RPMI8226 (cell line): Measurements from ENCODE around the gene AGMO.
A peak's percentile ranks its signal among the peaks of the same experiment; 100 is the strongest.
"Not testable (repeated sequence)": the region's sequence is repeated elsewhere in the genome, so short reads cannot be mapped to it uniquely, and the experiment has no call there.

Experiments used
- DNase-seq: peaks from one replicate; pipeline ENCODE4 v3.0.0-alpha.2; 2015

Gene AGMO

DNA sequence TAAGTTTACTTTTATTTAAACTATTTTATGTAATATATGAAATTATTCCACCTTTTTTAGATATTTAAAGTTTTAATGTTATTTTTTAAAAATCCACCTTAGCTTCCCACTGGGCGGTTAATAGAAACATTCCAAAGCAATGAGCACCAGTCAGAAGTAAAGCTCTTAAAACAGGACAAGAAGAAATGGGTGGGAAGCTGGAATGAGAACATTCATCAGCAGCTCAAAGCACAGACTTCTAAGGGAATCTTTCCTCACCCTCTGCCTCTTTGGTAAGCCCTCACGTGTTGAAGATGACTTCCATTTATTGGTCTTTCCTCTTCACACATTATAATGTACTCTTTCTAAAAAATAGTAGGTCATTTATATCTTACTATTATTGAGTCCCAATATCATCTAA, 3.1 kb downstream of the AGMO start:
- no peak for DNase-seq

DNA sequence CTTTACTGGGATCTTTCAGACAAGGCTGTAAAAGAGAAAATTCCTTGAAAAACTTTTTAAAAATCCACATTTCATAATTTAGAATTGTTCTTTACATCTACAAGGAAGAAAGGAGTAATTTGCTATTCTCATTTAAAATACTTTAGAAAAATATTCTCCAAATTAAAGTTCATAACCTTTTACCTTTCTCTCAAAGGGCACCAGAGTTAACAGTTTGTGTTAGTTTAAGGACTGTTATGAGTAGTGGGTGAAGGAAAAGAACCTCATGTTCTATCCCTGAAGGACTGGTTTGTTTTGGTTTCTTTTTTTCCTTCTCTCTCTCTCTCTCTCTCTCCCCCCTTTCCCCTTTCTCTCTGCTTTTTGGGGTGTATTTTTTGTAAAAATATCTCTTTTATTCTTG, 4.1 kb downstream of the AGMO start:
- DNase-seq, result no peak

GRCh38 chr7:15557186-15557585, 4.6 kb downstream of the AGMO start:
- no peak for DNase-seq

- DNase-seq, result no peak
Observed at GRCh38 chr7:15556339-15557105, 5.3 kb downstream of the AGMO start.

DNA sequence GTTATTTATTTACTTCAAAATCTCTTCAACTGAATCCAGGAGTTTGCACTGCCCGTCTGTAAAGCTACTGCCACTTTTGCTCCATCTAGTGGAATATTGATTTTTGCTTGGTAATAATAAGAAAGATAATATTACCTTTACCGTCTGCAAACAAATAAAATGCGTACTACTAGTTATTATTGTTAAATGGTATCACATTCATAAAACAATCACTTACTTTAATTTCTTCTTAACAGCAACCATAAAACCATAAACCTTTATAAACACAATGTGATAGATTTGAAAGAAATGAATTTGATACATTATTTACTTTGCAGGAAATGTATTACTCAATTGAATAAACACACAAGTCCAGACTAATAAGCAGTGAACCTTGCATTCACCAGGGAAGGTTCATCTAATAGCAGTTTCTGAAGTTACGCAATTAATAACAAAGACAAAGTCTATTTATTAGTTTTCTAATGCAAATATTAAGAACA, 6.4 kb downstream of the AGMO start:
- no peak for DNase-seq

DNA sequence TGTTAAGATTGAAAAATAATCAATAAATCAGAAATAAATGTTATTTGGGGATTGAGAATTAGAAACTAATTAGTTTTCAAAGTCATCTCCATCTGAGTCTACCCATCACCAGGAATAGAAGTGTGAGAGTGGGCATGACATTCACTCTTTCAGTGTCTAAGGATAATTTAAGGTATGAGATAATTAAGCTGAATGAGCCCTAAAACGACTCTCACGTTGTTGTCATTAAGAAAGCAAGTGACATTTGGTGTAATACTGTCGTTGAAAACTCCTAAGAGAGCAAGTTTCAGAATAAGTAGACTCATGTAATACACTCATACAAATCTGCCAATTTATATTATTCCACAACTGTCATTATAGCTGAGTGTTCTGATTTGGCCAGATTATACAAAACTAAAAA, 7.1 kb downstream of the AGMO start:
- DNase-seq, result no peak

DNA sequence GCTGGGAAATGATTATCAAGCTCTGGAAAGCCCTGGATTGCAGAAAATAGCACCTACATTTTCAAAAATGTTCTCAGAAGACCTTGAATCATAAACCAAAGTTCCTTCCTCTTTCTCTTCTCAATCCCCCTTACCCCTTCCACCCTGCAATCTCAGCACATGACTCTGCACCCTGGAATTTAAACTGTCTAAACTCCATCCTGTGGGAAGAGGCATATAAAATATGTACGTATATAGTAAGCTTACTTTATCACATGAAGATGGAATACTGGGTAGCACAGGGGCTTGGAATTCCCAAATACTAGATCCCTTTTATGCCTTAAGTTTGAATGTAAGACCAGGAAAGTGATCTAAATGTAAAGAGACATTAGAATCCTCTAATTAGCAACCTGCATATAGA, 7.7 kb downstream of the AGMO start:
- no peak for DNase-seq

- not testable (repeated sequence) for DNase-seq
Observed at GRCh38 chr7:15547320-15547719, 14.5 kb downstream of the AGMO start.

GRCh38 chr7:15546272-15546792, 15.5 kb downstream of the AGMO start:
- DNase-seq, result peak; percentile 17

GRCh38 chr7:15544050-15544449, 17.8 kb downstream of the AGMO start:
- no peak for DNase-seq

DNA sequence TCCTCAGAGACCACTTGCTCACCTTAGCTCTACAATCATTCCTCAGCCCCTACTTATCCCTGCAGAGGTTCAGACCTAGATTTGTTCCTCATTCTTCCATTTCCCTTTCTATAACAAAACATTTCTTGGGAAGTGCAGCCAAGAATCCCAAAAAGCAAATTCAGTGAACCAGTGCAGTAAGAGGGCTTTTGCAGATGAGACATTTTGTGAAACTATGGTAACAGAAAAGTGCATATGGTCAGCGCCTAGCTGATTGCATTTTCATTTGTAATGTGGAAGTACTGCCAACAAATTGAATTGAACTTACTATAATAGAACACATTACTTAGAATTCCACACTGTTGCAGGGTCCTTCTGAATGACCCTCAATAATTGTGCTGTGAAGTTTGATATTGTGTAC, 18.6 kb downstream of the AGMO start:
- DNase-seq, result no peak

DNA sequence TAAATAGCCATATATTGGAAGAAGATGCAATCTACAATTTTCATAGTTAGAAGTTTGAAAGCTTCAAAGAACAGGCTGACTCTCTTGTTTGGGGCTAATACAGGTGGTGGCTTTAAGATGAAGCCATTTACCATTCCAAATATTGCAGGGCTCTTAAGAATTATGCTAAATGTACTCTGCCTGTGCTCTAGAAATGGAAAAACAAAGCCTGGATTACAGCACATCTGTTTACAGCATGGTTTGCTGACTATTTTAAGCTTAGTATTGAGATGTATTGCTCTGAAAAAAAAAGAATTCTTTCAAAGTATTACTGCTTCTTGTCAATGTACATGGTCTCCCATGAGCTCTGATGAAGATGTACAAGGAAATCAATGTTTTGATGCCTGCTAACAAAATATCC, 34.2 kb downstream of the AGMO start:
- DNase-seq, result no peak

DNA sequence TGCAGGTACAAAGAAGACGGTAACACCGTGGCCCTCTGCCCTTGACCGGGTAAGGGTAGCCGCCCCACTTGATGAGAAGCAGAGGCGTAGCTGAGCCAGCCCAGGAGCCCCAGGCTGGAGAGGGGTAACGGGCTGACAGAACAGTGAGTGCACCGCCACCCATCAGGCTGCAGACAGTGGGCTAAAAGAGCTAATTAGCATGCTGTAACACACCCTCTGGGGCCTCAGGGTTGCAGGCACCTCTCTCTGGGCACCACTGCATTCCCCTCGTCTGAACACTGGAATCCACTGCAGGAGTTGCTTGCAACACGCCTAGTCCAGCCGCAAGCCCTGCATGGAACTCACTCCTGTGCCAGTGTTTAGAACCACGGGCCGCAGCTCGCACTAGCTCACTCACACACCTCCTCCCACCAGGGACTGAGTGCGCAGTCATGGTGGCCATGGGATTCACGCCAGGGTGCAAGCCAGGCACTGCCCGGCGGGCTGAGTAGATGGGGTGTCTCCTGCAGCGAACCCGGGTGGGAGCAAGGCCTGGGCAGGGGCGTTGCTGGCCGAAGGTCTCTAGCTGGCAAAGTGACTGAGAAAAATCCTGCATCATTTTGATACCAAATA, 36.1 kb downstream of the AGMO start:
- no peak for DNase-seq

DNA sequence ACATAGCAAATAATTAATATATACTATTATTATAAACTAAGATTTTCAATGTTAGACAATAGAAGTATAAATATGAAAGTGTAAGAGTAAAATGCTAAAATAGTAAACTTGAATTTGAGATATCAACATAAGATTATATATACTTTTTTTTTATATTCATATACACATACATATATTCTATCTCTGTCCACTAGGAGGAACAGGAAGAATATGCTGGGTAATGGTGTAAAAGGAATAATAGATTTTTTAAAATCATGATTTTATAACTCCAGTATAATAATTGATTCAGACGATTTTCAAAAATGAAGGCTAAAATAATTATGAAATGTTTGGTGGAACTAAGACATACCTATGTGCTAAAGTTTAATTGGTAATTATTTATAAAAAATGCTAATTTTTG, 37.7 kb downstream of the AGMO start:
- DNase-seq, result no peak

GRCh38 chr7:15517865-15518264, 44.0 kb downstream of the AGMO start:
- DNase-seq, result not testable (repeated sequence)

GRCh38 chr7:15515252-15515651, 46.6 kb downstream of the AGMO start:
- no peak for DNase-seq

DNA sequence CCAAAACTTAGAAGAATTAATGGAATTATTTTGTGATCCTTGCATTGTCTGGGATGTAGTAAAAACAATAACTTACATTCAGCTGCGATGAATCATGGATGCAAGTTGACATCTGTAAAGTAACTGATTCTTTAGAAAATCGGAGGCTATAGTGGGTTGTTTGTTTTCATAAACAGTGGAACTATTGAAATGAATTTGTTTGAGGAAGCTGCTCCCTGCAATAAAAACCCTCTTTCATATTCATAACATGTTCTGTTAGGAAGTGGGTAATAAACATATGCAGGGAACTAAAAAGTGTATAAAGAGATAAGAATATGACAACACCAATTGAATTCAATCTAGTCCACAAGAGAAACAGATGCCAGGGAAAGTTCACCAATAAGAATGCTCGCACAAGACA, 53.6 kb downstream of the AGMO start:
- DNase-seq, result no peak

DNA sequence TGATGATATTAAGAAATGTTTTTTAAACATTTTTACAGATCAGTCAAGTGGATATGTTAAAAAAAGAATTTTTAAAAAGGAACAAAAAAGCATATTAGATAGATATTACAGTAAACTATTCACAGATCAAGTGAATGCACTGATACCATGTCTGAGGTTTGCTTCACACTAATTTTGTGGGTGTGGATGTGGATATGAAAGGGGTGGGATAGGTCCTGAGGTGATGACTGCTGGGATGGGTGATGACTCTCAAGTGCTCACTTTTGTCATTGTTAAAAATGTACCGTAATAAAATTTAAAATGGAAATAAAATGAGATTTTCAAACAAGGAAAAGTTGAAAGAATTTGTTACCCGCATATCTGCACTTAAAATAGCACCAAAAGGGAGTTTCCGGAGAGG, 54.1 kb downstream of the AGMO start:
- DNase-seq, result no peak

DNA sequence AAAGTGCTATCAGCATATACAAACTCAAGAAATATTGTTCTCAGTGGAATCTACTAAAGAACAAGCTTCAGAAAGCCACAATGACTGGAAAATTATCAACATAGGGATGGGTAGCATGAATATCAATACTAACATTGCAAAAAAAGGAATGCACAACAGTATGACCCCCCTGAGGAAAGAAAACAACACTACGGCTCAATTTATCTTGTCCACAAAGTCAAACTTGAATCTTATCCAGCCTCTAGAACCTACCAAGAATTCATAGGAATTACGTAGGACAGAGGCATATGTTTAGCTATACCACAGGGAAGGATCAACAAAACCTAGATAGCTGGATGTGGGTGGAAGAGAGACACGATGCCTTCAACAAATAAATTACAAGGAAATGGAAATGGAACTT, 54.6 kb downstream of the AGMO start:
- DNase-seq, result no peak

- no peak for DNase-seq
Observed at GRCh38 chr7:15505761-15506160, 56.1 kb downstream of the AGMO start.

DNA sequence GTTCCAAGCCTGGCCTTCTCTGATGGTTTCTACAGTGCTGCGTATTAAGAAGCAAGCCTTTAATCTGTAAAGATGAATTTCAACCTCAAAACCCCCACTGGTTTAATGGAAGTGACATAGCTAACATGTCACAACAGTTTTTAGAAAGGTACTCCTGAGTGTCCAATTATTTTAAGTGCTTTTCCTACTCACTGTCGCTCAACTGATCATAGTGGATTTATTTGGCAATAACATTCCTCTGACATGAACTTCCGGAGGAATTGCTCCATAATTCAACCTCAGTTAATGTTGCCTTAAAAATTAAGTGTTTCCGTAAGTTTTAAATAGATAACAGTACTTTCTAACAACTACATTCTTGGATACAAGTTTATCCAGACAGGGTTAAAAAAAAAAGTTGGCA, 57.5 kb downstream of the AGMO start:
- DNase-seq, result no peak

DNA sequence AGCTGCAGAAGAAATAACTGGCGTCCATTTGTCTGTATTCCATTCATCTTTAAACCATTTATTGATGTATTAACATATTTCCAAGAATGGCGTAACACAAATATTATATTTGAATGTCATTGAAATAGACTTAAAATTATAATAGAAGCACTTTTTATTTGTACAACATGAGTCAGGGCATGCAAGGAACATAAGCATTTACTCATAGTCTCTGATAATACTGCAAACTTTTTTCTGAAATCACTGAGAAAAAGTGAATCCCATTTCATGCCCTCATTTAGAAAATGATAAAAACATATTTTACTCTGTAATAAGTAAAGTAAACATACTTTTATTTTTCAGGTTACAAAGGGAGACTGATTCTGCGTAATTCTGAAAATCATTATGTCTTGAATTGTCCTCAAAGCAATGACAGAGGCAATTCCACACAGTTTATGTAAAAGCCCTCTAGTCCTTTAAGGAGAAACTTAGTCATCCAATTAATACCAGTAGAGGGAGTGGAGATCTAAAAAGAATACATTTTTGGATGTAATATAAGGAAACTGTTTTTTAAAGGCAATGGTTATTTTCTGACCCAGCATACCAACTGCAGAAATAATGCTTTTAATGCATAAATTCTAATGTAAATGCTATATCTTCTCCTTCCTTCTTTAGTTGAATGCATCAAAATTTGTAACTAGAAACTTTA, 58.1 kb downstream of the AGMO start:
- DNase-seq, result no peak

GRCh38 chr7:15498465-15498864, 63.4 kb downstream of the AGMO start:
- no peak for DNase-seq

- DNase-seq, result no peak
Observed at GRCh38 chr7:15495170-15495569, 66.6 kb downstream of the AGMO start.
